HG02610 (cell line): ENCODE data around the gene UBL4A.

ENCODE experiments used
- ATAC-seq: cut with Tn5 transposase; IDR thresholded peaks from one replicate; pipeline ENCODE4 v1.9.1; 2021; ENCODE audit warnings: mild to moderate bottlenecking, moderate library complexity; ENCODE audit not compliant: unreplicated experiment

UBL4A gene

GRCh38 chrX:154441984-154442707, 44.3 kb downstream of the UBL4A start:
- ATAC-seq, result no peak

GRCh38 chrX:154441564-154441963, 44.9 kb downstream of the UBL4A start:
- ATAC-seq, result no peak

GRCh38 chrX:154440623-154441357, 45.6 kb downstream of the UBL4A start:
- ATAC-seq, result no peak

- ATAC-seq, result no peak
Measured at GRCh38 chrX:154439841-154440240, 46.6 kb downstream of the UBL4A start.

GRCh38 chrX:154437971-154438893, 48.2 kb downstream of the UBL4A start:
- no peak for ATAC-seq

- no peak for ATAC-seq
Measured at GRCh38 chrX:154436983-154437752, 49.2 kb downstream of the UBL4A start, which contains the start of gene GDI1. Gene GDI1, plus strand, starts transcription at chrX:154437154. Its CDS starts 101 bp downstream, at chrX:154437255.

- ATAC-seq, result no peak
Measured at GRCh38 chrX:154436374-154436982, 49.9 kb downstream of the UBL4A start.

GRCh38 chrX:154435171-154435733, 51.2 kb downstream of the UBL4A start:
- ATAC-seq, result no peak

- ATAC-seq, result no peak
Measured at GRCh38 chrX:154434394-154435168, 51.8 kb downstream of the UBL4A start.
